Lower lobe of right lung (tissue), 2 donors: Measurements from ENCODE around the gene TNFSF8. TPM values are rescaled to one million over a fixed set of nuclear protein-coding genes. Genes with fewer than 3 reads are reported as not detected.

Experiments
- ATAC-seq, 2 donors: fragments of 200-7000 bp; cut with Tn5 transposase; one replicate each; pipeline ENCODE4 v1.9.1; 2020 to 2022; ENCODE audit warnings: mild to moderate bottlenecking in 2 of 2, moderate library complexity in 2 of 2
- DNase-seq: peaks from one replicate; pipeline ENCODE4 v3.0.0-alpha.2; 2020
- H3K27ac ChIP-seq: fragments of 200-600 bp; one replicate; pipeline ENCODE4 v1.8.0; 2022
- H3K27me3 ChIP-seq: fragments of 200-600 bp; one replicate; pipeline ENCODE4 v1.8.0; 2022; ENCODE audit warnings: low read depth
- H3K36me3 ChIP-seq: fragments of 200-600 bp; one replicate; pipeline ENCODE4 v1.8.0; 2022; ENCODE audit warnings: mild to moderate bottlenecking
- H3K4me1 ChIP-seq: fragments of 200-600 bp; one replicate; pipeline ENCODE4 v1.8.0; 2022
- H3K4me3 ChIP-seq: fragments of 200-600 bp; one replicate; pipeline ENCODE4 v1.8.0; 2022; ENCODE audit warnings: mild to moderate bottlenecking
- H3K9me3 ChIP-seq: fragments of 200-600 bp; one replicate; pipeline ENCODE4 v1.8.0; 2022
- intact Hi-C: fragments of 100-400 bp; cut with DNase I; formaldehyde crosslinking; loops from one replicate; pipeline ENCODE4 v1.11.0; 2022
- total RNA-seq: library from RNA; stranded (reverse); fragmentation: NEBNext Ultra II Directional; extraction: Animal tissue kit (Norgen Biotek cat#: 25700); gene quantifications from one replicate; pipeline ENCODE4 v1.2.1, GENCODE V29; 2021
- TF ChIP-seq, protein P1 (sequence below): fragments of 200-600 bp; IDR thresholded peaks from one replicate; pipeline ENCODE4 v1.8.0; 2022; ENCODE audit warnings: antibody characterized with exemption, mild to moderate bottlenecking
- donor health status: DM: no; HTN: yes; CAD: no; lungs with severe emphysema.

Gene TNFSF8
- total RNA-seq, 1 donor from 2014 or later: 3.5 TPM

DNA sequence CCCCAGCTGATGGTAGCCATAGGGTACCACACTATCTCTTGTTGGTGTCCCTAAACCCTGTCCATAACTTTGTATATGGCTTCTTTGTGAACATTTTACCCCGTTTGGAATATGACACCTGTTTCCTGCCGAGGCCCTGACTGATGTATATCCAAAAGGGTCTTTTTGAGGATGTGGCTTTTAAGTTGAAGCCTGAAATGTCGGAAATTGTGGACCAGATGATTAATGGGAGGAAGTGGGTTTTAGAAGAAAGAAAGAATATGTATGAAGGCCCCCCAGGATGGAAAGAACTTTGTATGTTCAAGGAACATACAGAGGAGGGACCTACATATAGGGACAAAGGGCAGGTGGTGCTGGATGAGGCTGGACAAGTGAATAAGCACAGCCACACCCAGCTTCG, 16.7 kb upstream of the TNFSF8 start:
- TF ChIP-seq, protein P1, sequence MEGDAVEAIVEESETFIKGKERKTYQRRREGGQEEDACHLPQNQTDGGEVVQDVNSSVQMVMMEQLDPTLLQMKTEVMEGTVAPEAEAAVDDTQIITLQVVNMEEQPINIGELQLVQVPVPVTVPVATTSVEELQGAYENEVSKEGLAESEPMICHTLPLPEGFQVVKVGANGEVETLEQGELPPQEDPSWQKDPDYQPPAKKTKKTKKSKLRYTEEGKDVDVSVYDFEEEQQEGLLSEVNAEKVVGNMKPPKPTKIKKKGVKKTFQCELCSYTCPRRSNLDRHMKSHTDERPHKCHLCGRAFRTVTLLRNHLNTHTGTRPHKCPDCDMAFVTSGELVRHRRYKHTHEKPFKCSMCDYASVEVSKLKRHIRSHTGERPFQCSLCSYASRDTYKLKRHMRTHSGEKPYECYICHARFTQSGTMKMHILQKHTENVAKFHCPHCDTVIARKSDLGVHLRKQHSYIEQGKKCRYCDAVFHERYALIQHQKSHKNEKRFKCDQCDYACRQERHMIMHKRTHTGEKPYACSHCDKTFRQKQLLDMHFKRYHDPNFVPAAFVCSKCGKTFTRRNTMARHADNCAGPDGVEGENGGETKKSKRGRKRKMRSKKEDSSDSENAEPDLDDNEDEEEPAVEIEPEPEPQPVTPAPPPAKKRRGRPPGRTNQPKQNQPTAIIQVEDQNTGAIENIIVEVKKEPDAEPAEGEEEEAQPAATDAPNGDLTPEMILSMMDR: no peak
- no peak overlapping the region for H3K27ac ChIP-seq
- no peaks in the 10 kb centered on the region for H3K4me1 ChIP-seq
- no peaks in the 10 kb centered on the region for H3K27me3 ChIP-seq
- DNase-seq (no peak), ATAC-seq (no peak)
- no peaks in the 10 kb centered on the region for H3K9me3 ChIP-seq
- intact Hi-C loops: no loop called here
- H3K36me3 ChIP-seq: no peaks in the 10 kb centered on the region
- no peak overlapping the region for H3K4me3 ChIP-seq

DNA sequence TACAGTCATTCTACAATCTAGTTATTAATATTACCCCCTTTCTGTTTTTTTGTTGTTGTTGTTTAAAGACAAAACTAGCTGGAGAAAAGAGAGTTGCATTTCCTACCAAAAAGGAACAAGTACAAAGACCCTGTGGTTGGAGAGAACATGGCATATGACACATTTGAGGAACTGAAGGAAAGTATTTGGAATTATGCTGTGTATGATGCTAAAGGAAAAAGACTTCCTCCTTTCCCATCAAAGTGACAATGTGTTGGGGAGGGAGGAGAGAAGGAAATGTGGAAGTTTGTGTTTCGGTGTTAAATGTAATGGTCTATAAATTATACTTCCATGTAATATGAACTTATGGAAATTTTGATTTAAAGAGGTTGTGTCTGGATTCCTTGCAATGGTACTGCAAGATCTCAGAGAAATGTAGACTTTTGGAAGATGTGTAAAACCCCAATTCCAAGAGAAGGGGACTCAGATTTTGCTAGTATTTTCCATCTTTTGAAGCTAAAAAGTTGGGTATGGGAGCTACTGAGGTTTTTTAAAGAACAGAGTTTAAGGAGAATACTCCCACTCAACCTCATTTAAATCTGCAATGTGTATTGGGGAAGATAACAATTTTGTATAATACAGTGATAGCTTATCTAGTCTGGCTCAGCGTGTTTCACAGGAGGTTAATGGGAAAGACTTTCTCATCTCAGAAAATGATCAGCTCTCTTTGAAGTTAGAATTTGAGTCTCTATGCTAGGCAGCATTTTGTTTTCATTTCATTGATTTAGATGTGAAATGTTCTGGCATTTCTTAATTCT, 15.4 kb upstream of the TNFSF8 start:
- Histone ChIP-seq H3K4me3 (no peak overlapping the region), H3K4me1 (no peaks in the 10 kb centered on the region), H3K27me3 (no peaks in the 10 kb centered on the region), H3K36me3 (no peaks in the 10 kb centered on the region), H3K9me3 (no peaks in the 10 kb centered on the region), H3K27ac (no peak overlapping the region)
- intact Hi-C loops: no loop called here
- DNase-seq (no peak), ATAC-seq (no peak)
- TF ChIP-seq, protein P1: no peak

DNA sequence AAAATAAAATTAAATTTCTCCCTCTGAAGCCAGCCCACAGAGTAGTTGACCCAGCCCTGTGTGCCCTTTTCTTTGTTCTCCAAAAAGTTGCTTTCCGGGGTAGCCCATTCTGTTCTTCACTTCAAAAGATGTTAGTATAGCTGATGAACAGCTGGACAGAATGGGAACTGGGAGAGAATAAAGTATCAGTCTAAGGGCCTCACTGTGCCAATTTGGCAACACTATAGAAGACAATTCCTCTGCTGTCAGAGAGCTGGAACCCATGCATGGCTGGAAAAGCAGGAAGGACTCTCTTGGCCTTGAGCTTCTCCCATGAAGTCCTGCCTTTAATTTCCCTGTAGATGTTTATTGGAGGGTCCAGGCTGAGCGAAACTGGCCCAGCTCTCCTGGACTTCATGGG, 11.0 kb upstream of the TNFSF8 start:
- ATAC-seq: no peak
- Histone ChIP-seq H3K4me1 (peaks cover 10% of the 10 kb centered on the region), H3K36me3 (no peaks in the 10 kb centered on the region), H3K27ac (no peak overlapping the region), H3K4me3 (no peak overlapping the region), H3K9me3 (no peaks in the 10 kb centered on the region), H3K27me3 (no peaks in the 10 kb centered on the region)
- TF ChIP-seq, protein P1: no peak
- DNase-seq: no peak
- intact Hi-C loops: no loop called here

DNA sequence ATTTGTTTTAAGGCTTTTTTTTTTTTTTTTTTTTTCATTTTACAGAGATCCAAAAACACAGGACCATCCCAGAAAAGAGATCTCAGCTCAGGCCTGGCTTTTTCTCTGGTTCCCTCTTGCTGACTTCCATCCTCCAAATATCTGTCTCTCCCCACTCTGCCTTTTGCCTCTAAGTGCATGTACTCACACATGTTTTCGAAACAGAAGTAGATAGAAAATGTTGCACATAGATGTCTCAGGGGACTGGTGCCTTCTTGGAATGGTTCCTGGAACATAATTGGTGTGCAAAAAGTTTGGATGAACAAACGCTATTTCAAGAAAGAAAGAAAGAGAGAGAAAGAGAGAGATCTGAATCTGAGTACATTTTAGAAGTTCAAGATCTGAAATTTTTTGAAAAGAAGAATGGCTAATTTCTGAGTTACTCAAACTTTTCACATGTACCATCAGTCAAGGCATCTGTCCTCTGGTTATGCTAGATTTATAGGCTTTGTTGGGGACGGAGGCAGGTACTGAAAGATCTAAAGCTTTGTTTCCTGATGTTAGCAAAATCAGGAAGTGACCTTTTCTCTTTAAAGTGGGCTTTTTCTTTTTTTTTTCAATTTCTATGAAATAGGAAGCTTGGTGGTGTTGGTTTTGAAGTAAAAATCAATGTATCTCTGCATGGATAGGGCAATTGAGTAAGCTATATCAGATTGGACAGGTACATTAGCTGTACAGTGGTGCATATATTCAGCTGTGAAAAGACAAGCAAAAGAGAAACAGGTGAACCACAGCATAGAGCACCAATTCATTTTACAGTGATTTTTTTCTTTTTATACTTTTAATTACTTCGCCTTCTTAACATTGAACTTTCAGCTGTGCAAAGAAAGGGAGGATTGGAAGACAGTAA, 8.5 kb upstream of the TNFSF8 start:
- Histone ChIP-seq H3K27me3 (no peaks in the 10 kb centered on the region), H3K4me3 (no peak overlapping the region), H3K27ac (no peak overlapping the region), H3K4me1 (peaks cover 10% of the 10 kb centered on the region), H3K36me3 (no peaks in the 10 kb centered on the region), H3K9me3 (no peaks in the 10 kb centered on the region)
- DNase-seq (no peak), ATAC-seq (no peak)
- intact Hi-C loops: no loop called here
- TF ChIP-seq, protein P1: no peak

DNA sequence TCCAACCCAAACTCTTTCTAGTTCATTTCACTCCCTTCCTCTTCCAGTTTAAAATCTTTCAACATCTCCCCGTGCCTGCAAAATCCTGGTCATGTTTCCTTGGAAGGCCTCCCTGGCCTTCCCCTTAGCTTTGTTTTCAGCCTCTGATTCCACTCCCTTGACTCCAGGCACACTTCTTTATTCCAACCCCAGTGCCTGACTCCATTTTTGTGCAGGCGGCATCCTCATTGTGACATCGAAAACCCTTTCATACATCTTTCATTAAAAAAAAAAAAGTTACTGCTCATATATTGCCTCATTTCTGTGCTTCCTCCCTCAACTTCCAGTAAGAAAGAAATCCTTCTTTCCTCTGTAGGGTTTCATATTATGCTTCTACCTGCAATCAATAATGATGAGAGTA, 7.1 kb upstream of the TNFSF8 start:
- no peak overlapping the region for H3K27ac ChIP-seq
- peaks cover 10% of the 10 kb centered on the region for H3K4me1 ChIP-seq
- H3K27me3 ChIP-seq: no peaks in the 10 kb centered on the region
- no peak for ATAC-seq
- intact Hi-C loops: no loop called here
- H3K4me3 ChIP-seq: no peak overlapping the region
- no peaks in the 10 kb centered on the region for H3K9me3 ChIP-seq
- DNase-seq: no peak
- no peaks in the 10 kb centered on the region for H3K36me3 ChIP-seq
- TF ChIP-seq, protein P1: no peak
